Epithelial cell of proximal tubule (primary cell): Measurements from ENCODE around the gene DTNA. TPM values are rescaled to one million over a fixed set of nuclear protein-coding genes. Genes with fewer than 3 reads are reported as not detected.
A peak's percentile ranks its signal among the peaks of the same experiment; 100 is the strongest.

Source experiments
- DNase-seq: peaks from one replicate; pipeline ENCODE4 v3.0.0-alpha.2; 2011; ENCODE audit warnings: low read depth
- H3K4me3 ChIP-seq: 2 replicates; pipeline ENCODE4 v1.5.1; 2011; ENCODE audit warnings: low read depth, mild to moderate bottlenecking, low read length
- CTCF ChIP-seq: conservative IDR thresholded peaks from 2 replicates; pipeline ENCODE4 v1.5.1; 2012; ENCODE audit warnings: low read depth, mild to moderate bottlenecking, low read length
- total RNA-seq: library from RNA; depleted of rRNA; stranded (reverse); fragments of >200 nt; gene quantifications from 2 replicates; pipeline ENCODE4 v1.2.3, GENCODE V29; 2015

The DTNA gene
- total RNA-seq, 1 donor from 2014 or later: 15.2 TPM

- peak; percentile 43 for TF ChIP-seq CTCF
- H3K4me3 ChIP-seq: no peak overlapping the region
- DNase-seq: no peak
Measured at GRCh38 chr18:34880882-34881834, 171.1 kb downstream of the DTNA start.

- no peak for DNase-seq
- H3K4me3 ChIP-seq: no peak overlapping the region
- TF ChIP-seq CTCF: no peak
Measured at GRCh38 chr18:34884436-34884835, 174.3 kb downstream of the DTNA start.

GRCh38 chr18:34886177-34886576, 176.1 kb downstream of the DTNA start:
- no peak for DNase-seq
- TF ChIP-seq CTCF: no peak
- no peak overlapping the region for H3K4me3 ChIP-seq

- no peak for TF ChIP-seq CTCF
- no peak overlapping the region for H3K4me3 ChIP-seq
- DNase-seq: no peak
Measured at GRCh38 chr18:34887881-34888580, 177.9 kb downstream of the DTNA start.

GRCh38 chr18:34890486-34891085, 180.5 kb downstream of the DTNA start:
- no peak for TF ChIP-seq CTCF
- DNase-seq: no peak
- H3K4me3 ChIP-seq: no peak overlapping the region

GRCh38 chr18:34892379-34892778, 182.3 kb downstream of the DTNA start:
- DNase-seq: no peak
- no peak for TF ChIP-seq CTCF
- H3K4me3 ChIP-seq: no peak overlapping the region
